ENCODE measurements around the gene C6orf136. TPM values are rescaled to one million over a fixed set of nuclear protein-coding genes. Genes with fewer than 3 reads are reported as not detected.
A peak's percentile ranks its signal among the peaks of the same experiment; 100 is the strongest.

Gene C6orf136
- total and polyA plus RNA-seq, 9 of the 15 experiments (the other 6 are each of a cell fraction or from before 2014, with no cell fraction given), result 14.1 to 63.1 (median 18.4) TPM

DNA sequence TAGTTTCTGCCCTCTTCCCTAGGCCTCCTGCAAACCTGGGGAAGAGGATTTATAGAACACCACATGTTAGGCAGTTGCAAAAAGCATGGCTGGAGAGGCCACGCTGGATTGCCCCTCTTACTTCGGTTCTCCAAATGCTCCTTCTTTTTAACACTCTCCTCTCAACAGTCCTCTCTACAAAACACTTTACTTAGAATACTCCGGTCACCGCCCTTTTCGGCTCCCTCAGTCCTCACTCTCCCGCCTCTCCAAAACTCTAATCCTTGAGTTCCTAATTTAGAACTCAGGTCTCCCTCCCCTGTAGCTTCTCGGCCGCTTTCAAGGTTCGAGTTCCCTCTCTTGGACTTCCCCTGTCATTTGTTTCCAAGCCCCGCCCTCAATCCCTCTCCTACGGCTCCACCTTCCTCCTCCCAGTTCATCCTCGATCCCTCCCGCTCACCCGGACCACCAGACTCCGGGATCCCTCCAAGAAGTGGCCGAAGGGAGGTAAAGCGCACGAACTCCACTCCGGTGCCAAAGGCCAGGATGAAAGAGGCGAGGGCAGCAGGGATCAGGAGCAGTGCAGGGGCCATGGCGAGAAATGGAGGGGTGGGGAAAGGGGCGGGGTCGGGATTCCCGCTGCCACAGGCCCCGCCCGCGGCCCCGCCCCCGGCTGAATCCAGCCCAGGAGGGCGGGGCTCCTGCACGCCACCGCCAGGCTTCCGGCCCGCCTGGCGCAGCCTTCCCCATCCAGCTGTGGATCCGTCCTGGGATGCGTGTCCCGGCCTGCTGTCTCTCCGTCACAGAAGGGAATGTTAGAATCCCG lies 43.7 kb downstream of the C6orf136 start, which contains the start of gene NRM (continued):
- TF ChIP-seq, protein P1, sequence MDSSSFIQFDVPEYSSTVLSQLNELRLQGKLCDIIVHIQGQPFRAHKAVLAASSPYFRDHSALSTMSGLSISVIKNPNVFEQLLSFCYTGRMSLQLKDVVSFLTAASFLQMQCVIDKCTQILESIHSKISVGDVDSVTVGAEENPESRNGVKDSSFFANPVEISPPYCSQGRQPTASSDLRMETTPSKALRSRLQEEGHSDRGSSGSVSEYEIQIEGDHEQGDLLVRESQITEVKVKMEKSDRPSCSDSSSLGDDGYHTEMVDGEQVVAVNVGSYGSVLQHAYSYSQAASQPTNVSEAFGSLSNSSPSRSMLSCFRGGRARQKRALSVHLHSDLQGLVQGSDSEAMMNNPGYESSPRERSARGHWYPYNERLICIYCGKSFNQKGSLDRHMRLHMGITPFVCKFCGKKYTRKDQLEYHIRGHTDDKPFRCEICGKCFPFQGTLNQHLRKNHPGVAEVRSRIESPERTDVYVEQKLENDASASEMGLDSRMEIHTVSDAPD (CRISPR knock-in tag; IDR thresholded peaks at IDR 0.05), result no peak
- no peak for TF ChIP-seq ZBTB1 (CRISPR knock-in tag; IDR thresholded peaks at IDR 0.05; ENCODE audit: borderline replicate concordance, low read depth)
- TF ChIP-seq, protein P2, sequence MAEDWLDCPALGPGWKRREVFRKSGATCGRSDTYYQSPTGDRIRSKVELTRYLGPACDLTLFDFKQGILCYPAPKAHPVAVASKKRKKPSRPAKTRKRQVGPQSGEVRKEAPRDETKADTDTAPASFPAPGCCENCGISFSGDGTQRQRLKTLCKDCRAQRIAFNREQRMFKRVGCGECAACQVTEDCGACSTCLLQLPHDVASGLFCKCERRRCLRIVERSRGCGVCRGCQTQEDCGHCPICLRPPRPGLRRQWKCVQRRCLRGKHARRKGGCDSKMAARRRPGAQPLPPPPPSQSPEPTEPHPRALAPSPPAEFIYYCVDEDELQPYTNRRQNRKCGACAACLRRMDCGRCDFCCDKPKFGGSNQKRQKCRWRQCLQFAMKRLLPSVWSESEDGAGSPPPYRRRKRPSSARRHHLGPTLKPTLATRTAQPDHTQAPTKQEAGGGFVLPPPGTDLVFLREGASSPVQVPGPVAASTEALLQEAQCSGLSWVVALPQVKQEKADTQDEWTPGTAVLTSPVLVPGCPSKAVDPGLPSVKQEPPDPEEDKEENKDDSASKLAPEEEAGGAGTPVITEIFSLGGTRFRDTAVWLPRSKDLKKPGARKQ (CRISPR knock-in tag; IDR thresholded peaks at IDR 0.05), result no peak
- no peak for TF ChIP-seq PRMT5 (CRISPR knock-in tag; IDR thresholded peaks at IDR 0.05)
- no peak for TF ChIP-seq HSF4 (CRISPR knock-in tag; IDR thresholded peaks at IDR 0.05; ENCODE audit: borderline replicate concordance)
- no peak for TF ChIP-seq ZKSCAN1 (IDR thresholded peaks at IDR 0.05; ENCODE audit: low read depth, low read length)
- TF ChIP-seq ZNF316 (IDR thresholded peaks at IDR 0.05), result no peak
- TF ChIP-seq ZNF263 (CRISPR knock-in tag; IDR thresholded peaks at IDR 0.05; ENCODE audit: borderline replicate concordance), result peak; percentile 84
- no peak; the same call in 1 of the 2 replicates for TF ChIP-seq SMARCE1 (IDR thresholded peaks at IDR 0.05)
- TF ChIP-seq PPARD (CRISPR knock-in tag; IDR thresholded peaks at IDR 0.05), result no peak
- peak; percentile 76 for TF ChIP-seq BRD9 (IDR thresholded peaks at IDR 0.05; ENCODE audit: low read depth, partially characterized antibody)
- no peak for TF ChIP-seq KLF1 (tag; IDR thresholded peaks at IDR 0.05)
- no peak for TF ChIP-seq NCOA6 (IDR thresholded peaks at IDR 0.05)
- TF ChIP-seq SFPQ (IDR thresholded peaks at IDR 0.05; ENCODE audit: low read depth, low read length), result no peak
- no peak for TF ChIP-seq ZNF23 (CRISPR knock-in tag; IDR thresholded peaks at IDR 0.05)
- TF ChIP-seq DMBX1 (CRISPR knock-in tag; IDR thresholded peaks at IDR 0.05; ENCODE audit: borderline replicate concordance), result no peak
- no peak for TF ChIP-seq BACH1 (tag; IDR thresholded peaks at IDR 0.05)
- TF ChIP-seq CEBPG (CRISPR knock-in tag; IDR thresholded peaks at IDR 0.05), result no peak
- no peak for TF ChIP-seq CEBPG (tag; conservative IDR thresholded peaks at IDR 0.05 in 1 of 2, IDR thresholded peaks at IDR 0.05 in 1 of 2)
- TF ChIP-seq, protein P3, sequence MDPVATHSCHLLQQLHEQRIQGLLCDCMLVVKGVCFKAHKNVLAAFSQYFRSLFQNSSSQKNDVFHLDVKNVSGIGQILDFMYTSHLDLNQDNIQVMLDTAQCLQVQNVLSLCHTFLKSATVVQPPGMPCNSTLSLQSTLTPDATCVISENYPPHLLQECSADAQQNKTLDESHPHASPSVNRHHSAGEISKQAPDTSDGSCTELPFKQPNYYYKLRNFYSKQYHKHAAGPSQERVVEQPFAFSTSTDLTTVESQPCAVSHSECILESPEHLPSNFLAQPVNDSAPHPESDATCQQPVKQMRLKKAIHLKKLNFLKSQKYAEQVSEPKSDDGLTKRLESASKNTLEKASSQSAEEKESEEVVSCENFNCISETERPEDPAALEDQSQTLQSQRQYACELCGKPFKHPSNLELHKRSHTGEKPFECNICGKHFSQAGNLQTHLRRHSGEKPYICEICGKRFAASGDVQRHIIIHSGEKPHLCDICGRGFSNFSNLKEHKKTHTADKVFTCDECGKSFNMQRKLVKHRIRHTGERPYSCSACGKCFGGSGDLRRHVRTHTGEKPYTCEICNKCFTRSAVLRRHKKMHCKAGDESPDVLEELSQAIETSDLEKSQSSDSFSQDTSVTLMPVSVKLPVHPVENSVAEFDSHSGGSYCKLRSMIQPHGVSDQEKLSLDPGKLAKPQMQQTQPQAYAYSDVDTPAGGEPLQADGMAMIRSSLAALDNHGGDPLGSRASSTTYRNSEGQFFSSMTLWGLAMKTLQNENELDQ (CRISPR knock-in tag; IDR thresholded peaks at IDR 0.05; ENCODE audit: borderline replicate concordance), result no peak
- TF ChIP-seq NFXL1 (CRISPR knock-in tag; IDR thresholded peaks at IDR 0.05), result no peak
- TF ChIP-seq ZKSCAN8 (CRISPR knock-in tag; IDR thresholded peaks at IDR 0.05), result no peak

All from K562 (cell line).